AG09309 (cell line): ENCODE measurements around the gene MAML2.

Source experiments
- DNase-seq: peaks from one replicate; pipeline ENCODE4 v3.0.0-alpha.2; 2010; ENCODE audit warnings: low read depth
- H3K4me3 ChIP-seq: 2 replicates; pipeline ENCODE4 v1.5.1; 2011; ENCODE audit warnings: mild to moderate bottlenecking, low read depth, low read length, moderate library complexity; ENCODE audit not compliant: control insufficient read depth
- CTCF ChIP-seq: IDR thresholded peaks from 2 replicates; pipeline ENCODE4 v1.5.1; 2011; ENCODE audit warnings: mild to moderate bottlenecking, low read depth, low read length, inconsistent platforms; ENCODE audit not compliant: insufficient read depth, control insufficient read depth; ENCODE audit errors: missing control alignments

Gene MAML2

GRCh38 chr11:96063886-96064285 is 279.1 kb downstream of the MAML2 start:
- DNase-seq, result no peak
- no peak overlapping the region for H3K4me3 ChIP-seq
- no peak for TF ChIP-seq CTCF

- DNase-seq, result no peak
- H3K4me3 ChIP-seq, result no peak overlapping the region
- no peak for TF ChIP-seq CTCF
These were observed 279.9 kb downstream of the MAML2 start for GRCh38 chr11:96063053-96063452.

GRCh38 chr11:96062134-96062533 is 280.9 kb downstream of the MAML2 start:
- no peak for DNase-seq
- no peak overlapping the region for H3K4me3 ChIP-seq
- no peak for TF ChIP-seq CTCF

GRCh38 chr11:96061730-96062129 is 281.3 kb downstream of the MAML2 start:
- no peak for TF ChIP-seq CTCF
- DNase-seq, result no peak
- no peak overlapping the region for H3K4me3 ChIP-seq

- DNase-seq, result no peak
- H3K4me3 ChIP-seq, result no peak overlapping the region
These were observed 281.9 kb downstream of the MAML2 start for GRCh38 chr11:96061069-96061468.

GRCh38 chr11:96057502-96057901 is 285.5 kb downstream of the MAML2 start:
- no peak for TF ChIP-seq CTCF
- H3K4me3 ChIP-seq, result no peak overlapping the region
- DNase-seq, result no peak

More at GRCh38 chr11:96061069-96061468, 281.9 kb downstream of the MAML2 start:
- no peak for TF ChIP-seq CTCF

- no peak for DNase-seq
- no peak for TF ChIP-seq CTCF
- no peak overlapping the region for H3K4me3 ChIP-seq
These were observed 286.4 kb downstream of the MAML2 start for GRCh38 chr11:96056576-96056975.
